ENCODE data around the gene SGPP2. TPM values are rescaled to one million over a fixed set of nuclear protein-coding genes. Genes with fewer than 3 reads are reported as not detected.

SGPP2 gene
- total and polyA plus RNA-seq, 2 of the 4 experiments (the other 2 are of a cell fraction), result not detected

- H3K18ac ChIP-seq (ENCODE audit: low read depth, low read length), result no peak overlapping the region
- intact Hi-C loops (cut with micrococcal nuclease), result no loop called here
Observed at GRCh38 chr2:222506230-222506935, 82.0 kb downstream of the SGPP2 start.

More at GRCh38 chr2:222506230-222506935, 82.0 kb downstream of the SGPP2 start:
- Histone ChIP-seq H3K23ac (ENCODE audit: low read depth, low read length) (no peak overlapping the region), H3K56ac (ENCODE audit: extremely low read depth, insufficient read depth, low read length) (no peak overlapping the region), H3K4me2 (ENCODE audit: low read depth, low read length) (no peak overlapping the region), H2BK5ac (ENCODE audit: low read depth, low read length, poor library complexity, severe bottlenecking) (no peak overlapping the region), H3K36me3 (ENCODE audit: control insufficient read depth, insufficient read depth, low read length) (no peaks in the 10 kb centered on the region), H2BK20ac (ENCODE audit: low read depth, low read length) (no peak overlapping the region), H3K9me3 (ENCODE audit: control insufficient read depth, insufficient read depth, low read length) (no peaks in the 10 kb centered on the region), H3K27ac (ENCODE audit: insufficient read depth, low read length) (no peak overlapping the region), H2AK5ac (ENCODE audit: low read depth, low read length) (no peak overlapping the region), H2AFZ (replicated peaks; ENCODE audit: low read length, poor library complexity) (no peak overlapping the region), H2AK9ac (replicated peaks; ENCODE audit: low read depth, low read length, poor library complexity) (no peak overlapping the region), H4K91ac (ENCODE audit: insufficient read depth, low read depth, low read length) (no peak overlapping the region), H3K9ac (ENCODE audit: low read depth, low read length) (no peak overlapping the region), H3K4me3 (ENCODE audit: insufficient read depth, low read depth, low read length) (no peak overlapping the region), H3K14ac (replicated peaks; ENCODE audit: low read depth, low read length) (no peak overlapping the region), H3K4ac (ENCODE audit: low read depth, low read length) (no peak overlapping the region), H2BK15ac (ENCODE audit: low read depth, low read length) (no peak overlapping the region), H3K4me1 (ENCODE audit: control insufficient read depth, insufficient read depth, low read length) (no peaks in the 10 kb centered on the region), H4K20me1 (ENCODE audit: insufficient read depth, low read length) (no peaks in the 10 kb centered on the region), H3K9me1 (ENCODE audit: insufficient read depth, low read length) (no peaks in the 10 kb centered on the region), H4K5ac (ENCODE audit: low read depth, low read length) (no peak overlapping the region), H2BK120ac (ENCODE audit: low read depth, low read length) (no peak overlapping the region), H3K79me1 (ENCODE audit: low read depth in 1 of 2, low read length in 2 of 2) (no peaks in the 10 kb centered on the region), H4K8ac (ENCODE audit: low read depth in 2 of 2, low read length in 2 of 2) (no peak overlapping the region), H3K27me3 (ENCODE audit: control insufficient read depth, insufficient read depth, low read length) (no peaks in the 10 kb centered on the region)
- no peak for DNase-seq
- POLR2A ChIA-PET (ENCODE audit: unreplicated experiment), result no interaction called here
- in situ Hi-C loops (cut with MboI; ENCODE audit: low sequenced_read_pairs) (no loop called here), dilution Hi-C loops (cut with HindIII; ENCODE audit: low sequenced_read_pairs, unreplicated experiment) (no loop called here)
- no CpG with 5 or more reads among the region's 5 CpGs for WGBS, 2 experiments (ENCODE audit: extremely low coverage in 2 of 2, insufficient read length in 1 of 2)
- TF ChIP-seq MXI1 (IDR thresholded peaks at IDR 0.05; ENCODE audit: borderline replicate concordance, low read depth, low read length) (no peak), RFX5 (IDR thresholded peaks at IDR 0.05; ENCODE audit: low read depth, low read length) (no peak), CEBPB (IDR thresholded peaks at IDR 0.05; ENCODE audit: low read depth, low read length) (no peak), SMC3 (IDR thresholded peaks at IDR 0.05; ENCODE audit: low read depth, low read length) (no peak), POLR2A (IDR thresholded peaks at IDR 0.05; ENCODE audit: low read depth, low read length) (no peak), RAD21 (IDR thresholded peaks at IDR 0.05; ENCODE audit: low read length) (no peak), RCOR1 (IDR thresholded peaks at IDR 0.05; ENCODE audit: insufficient replicate concordance, low read length) (no peak), CHD1 (IDR thresholded peaks at IDR 0.05; ENCODE audit: low read depth, low read length) (no peak), NFE2L2 (IDR thresholded peaks at IDR 0.05; ENCODE audit: low read depth, low read length) (no peak), FOS (IDR thresholded peaks at IDR 0.05; ENCODE audit: low read depth, low read length) (no peak), MAFK (IDR thresholded peaks at IDR 0.05; ENCODE audit: low read depth, low read length) (no peak), MAZ (IDR thresholded peaks at IDR 0.05; ENCODE audit: borderline replicate concordance, low read depth, low read length) (no peak)
- TF ChIP-seq, protein P1, sequence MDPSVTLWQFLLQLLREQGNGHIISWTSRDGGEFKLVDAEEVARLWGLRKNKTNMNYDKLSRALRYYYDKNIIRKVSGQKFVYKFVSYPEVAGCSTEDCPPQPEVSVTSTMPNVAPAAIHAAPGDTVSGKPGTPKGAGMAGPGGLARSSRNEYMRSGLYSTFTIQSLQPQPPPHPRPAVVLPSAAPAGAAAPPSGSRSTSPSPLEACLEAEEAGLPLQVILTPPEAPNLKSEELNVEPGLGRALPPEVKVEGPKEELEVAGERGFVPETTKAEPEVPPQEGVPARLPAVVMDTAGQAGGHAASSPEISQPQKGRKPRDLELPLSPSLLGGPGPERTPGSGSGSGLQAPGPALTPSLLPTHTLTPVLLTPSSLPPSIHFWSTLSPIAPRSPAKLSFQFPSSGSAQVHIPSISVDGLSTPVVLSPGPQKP (IDR thresholded peaks at IDR 0.05; ENCODE audit: borderline replicate concordance, low read depth, low read length), result no peak
- CTCF ChIA-PET, result no interaction called here
- BruUV-seq (replicated peaks), result no TSS peak
- no peak for ATAC-seq (ENCODE audit: low read depth)

All from IMR-90 (cell line).